AG10803 (cell line): ENCODE measurements around the gene FAM131A.

Experiments
- DNase-seq: peaks from one replicate; pipeline ENCODE4 v3.0.0; 2010; ENCODE audit warnings: low read depth
- H3K4me3 ChIP-seq: 2 replicates; pipeline ENCODE4 v1.5.1; 2011; ENCODE audit warnings: mild to moderate bottlenecking, low read length, control low read depth
- CTCF ChIP-seq: conservative IDR thresholded peaks from 2 replicates; pipeline ENCODE4 v1.5.1; 2011; ENCODE audit warnings: mild to moderate bottlenecking, low read length, control low read depth, inconsistent platforms

FAM131A gene

GRCh38 chr3:184337399-184337714, at the start of gene FAM131A:
TSS of gene FAM131A (plus strand) at chr3:184337600. CDS start at chr3:184337631, 31 bp downstream.
- peak within 1 kb of the TSS; percentile 73 for H3K4me3 ChIP-seq
- no peak for TF ChIP-seq CTCF
- DNase-seq: peak; percentile 50

- peak; percentile 39 for DNase-seq
- peak; percentile 69 for TF ChIP-seq CTCF
- no peak overlapping the region for H3K4me3 ChIP-seq
These were observed 47.9 kb upstream of the FAM131A start for GRCh38 chr3:184289426-184289938.

GRCh38 chr3:184290331-184290730, 47.1 kb upstream of the FAM131A start:
- TF ChIP-seq CTCF: no peak

GRCh38 chr3:184291044-184291737, 46.2 kb upstream of the FAM131A start:
- no peak overlapping the region for H3K4me3 ChIP-seq
- DNase-seq: no peak
- no peak for TF ChIP-seq CTCF

More at GRCh38 chr3:184290331-184290730, 47.1 kb upstream of the FAM131A start:
- H3K4me3 ChIP-seq: no peak overlapping the region
- no peak for DNase-seq

GRCh38 chr3:184291738-184292445, 45.5 kb upstream of the FAM131A start:
- no peak for DNase-seq
- TF ChIP-seq CTCF: no peak
- no peak overlapping the region for H3K4me3 ChIP-seq

GRCh38 chr3:184295771-184296170, 41.6 kb upstream of the FAM131A start:
- H3K4me3 ChIP-seq: no peak overlapping the region
- no peak for DNase-seq
- no peak for TF ChIP-seq CTCF

- TF ChIP-seq CTCF: no peak
- DNase-seq: no peak
- no peak overlapping the region for H3K4me3 ChIP-seq
These were observed 40.8 kb upstream of the FAM131A start for GRCh38 chr3:184296616-184297015.
